Psoas muscle (tissue), 8 donors: Measurements from ENCODE around the gene SPTA1. TPM values are rescaled to one million over a fixed set of nuclear protein-coding genes. Genes with fewer than 3 reads are reported as not detected.

ENCODE experiments used
- ATAC-seq, 4 donors: fragments of 200-7000 bp; cut with Tn5 transposase; one replicate each; pipeline ENCODE4 v1.9.1; 2020; ENCODE audit warnings: moderate library complexity in 3 of 4, mild to moderate bottlenecking in 2 of 4
- DNase-seq, 2 donors: peaks; one replicate each; pipeline ENCODE4 v3.0.0-alpha.2; 2020
- H3K27ac ChIP-seq: fragments of 200-600 bp; one replicate; pipeline ENCODE4 v1.8.0; 2022
- H3K27me3 ChIP-seq, 3 donors: fragments of 200-600 bp in 1 of 3; one replicate each; pipeline versions ENCODE4 v1.6.1 to v1.8.0; 2013 to 2022; ENCODE audit warnings: low read length in 2 of 3, mild to moderate bottlenecking in 2 of 3, moderate library complexity in 1 of 3; ENCODE audit not compliant: insufficient read depth in 3 of 3
- H3K36me3 ChIP-seq, 2 donors: fragments of 200-600 bp in 1 of 2; one replicate each; pipeline versions ENCODE4 v1.6.1 to v1.8.0; 2013 to 2022; ENCODE audit warnings: low read depth in 1 of 2, mild to moderate bottlenecking in 1 of 2, moderate library complexity in 1 of 2; ENCODE audit not compliant: insufficient read depth in 1 of 2
- H3K4me1 ChIP-seq: fragments of 200-600 bp; one replicate; pipeline ENCODE4 v1.8.0; 2022
- H3K4me3 ChIP-seq: fragments of 200-600 bp; one replicate; pipeline ENCODE4 v1.8.0; 2022; ENCODE audit warnings: mild to moderate bottlenecking
- H3K9me3 ChIP-seq: fragments of 200-600 bp; one replicate; pipeline ENCODE4 v1.8.0; 2022
- WGBS, 3 donors: extraction: QIAGEN DNeasy Blood & Tissue Kit; methylation state at CpG; one replicate each; pipeline versions ENCODE4 v1.1.6 to v1.1.7; 2013; 5-methylcytosine and 5-hydroxymethylcytosine counted together
- intact Hi-C, 2 donors: fragments of 100-400 bp; cut with DNase I; formaldehyde crosslinking; loops; one replicate each; pipeline versions ENCODE4 v1.11.0 to v1.14.2; 2022
- polyA plus RNA-seq, 3 donors: library from polyadenylated mRNA; stranded (reverse); fragments of 200-250 nt; gene quantifications; one replicate each; pipeline ENCODE4 v1.2.3, GENCODE V29; 2013
- total RNA-seq, 4 donors: library from RNA; stranded (reverse); fragmentation: NEBNext Ultra II Directional in 2 of 4; extraction: Animal tissue kit (Norgen Biotek cat#: 25700) in 2 of 4; gene quantifications; one replicate each; pipeline versions ENCODE4 v1.2.1 to v1.2.4, GENCODE V29; 2021 to 2023
- TF ChIP-seq, protein P1 (sequence below): fragments of 200-600 bp; IDR thresholded peaks from one replicate; pipeline ENCODE4 v1.8.0; 2022; ENCODE audit warnings: antibody characterized with exemption
- donor health status: healthy with polysubstance abuse.
- donor health status: DM: no; HTN: no; CAD: no; lungs with moderate emphysema.
- donor health status: Bipolar disorder and iron deficiency.
- donor health status: healthy.
- donor health status: DM: yes; HTN: yes; CAD: no.
- donor health status: DM: no; HTN: no; CAD: no.
- donor health status: DM: no; HTN: no; CAD: no.
- donor health status: DM: yes; HTN: yes; CAD: no.

SPTA1 gene
- total and polyA plus RNA-seq, 7 donors = 0.05 to 0.74 (median 0.14) TPM; not detected in 2

DNA sequence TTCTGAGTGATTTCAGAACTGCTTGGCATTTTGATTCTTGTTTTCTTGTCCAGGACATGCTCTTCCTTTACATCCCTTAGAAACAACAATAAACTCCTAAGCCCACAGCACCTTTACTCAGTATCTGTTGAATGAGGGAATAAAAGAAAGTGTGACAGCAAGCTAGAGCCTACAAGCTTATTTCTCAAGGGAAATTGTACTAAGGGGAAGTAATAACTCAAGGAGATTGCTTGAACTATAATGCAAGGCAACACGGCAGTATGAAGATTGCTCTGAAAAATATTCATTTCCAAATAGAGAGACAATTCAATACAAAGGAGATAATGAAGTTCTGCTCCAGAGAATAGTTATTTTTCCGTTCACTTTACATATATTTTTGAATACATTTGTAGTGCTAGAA lies 122.7 kb downstream of the SPTA1 start:
- intact Hi-C loops = no loop called here
- H3K4me1 ChIP-seq = no peaks in the 10 kb centered on the region
- TF ChIP-seq, protein P1, sequence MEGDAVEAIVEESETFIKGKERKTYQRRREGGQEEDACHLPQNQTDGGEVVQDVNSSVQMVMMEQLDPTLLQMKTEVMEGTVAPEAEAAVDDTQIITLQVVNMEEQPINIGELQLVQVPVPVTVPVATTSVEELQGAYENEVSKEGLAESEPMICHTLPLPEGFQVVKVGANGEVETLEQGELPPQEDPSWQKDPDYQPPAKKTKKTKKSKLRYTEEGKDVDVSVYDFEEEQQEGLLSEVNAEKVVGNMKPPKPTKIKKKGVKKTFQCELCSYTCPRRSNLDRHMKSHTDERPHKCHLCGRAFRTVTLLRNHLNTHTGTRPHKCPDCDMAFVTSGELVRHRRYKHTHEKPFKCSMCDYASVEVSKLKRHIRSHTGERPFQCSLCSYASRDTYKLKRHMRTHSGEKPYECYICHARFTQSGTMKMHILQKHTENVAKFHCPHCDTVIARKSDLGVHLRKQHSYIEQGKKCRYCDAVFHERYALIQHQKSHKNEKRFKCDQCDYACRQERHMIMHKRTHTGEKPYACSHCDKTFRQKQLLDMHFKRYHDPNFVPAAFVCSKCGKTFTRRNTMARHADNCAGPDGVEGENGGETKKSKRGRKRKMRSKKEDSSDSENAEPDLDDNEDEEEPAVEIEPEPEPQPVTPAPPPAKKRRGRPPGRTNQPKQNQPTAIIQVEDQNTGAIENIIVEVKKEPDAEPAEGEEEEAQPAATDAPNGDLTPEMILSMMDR = no peak
- H3K4me3 ChIP-seq = no peak overlapping the region
- no peaks in the 10 kb centered on the region for H3K36me3 ChIP-seq
- ATAC-seq (no peak), DNase-seq (no peak)
- no peak overlapping the region for H3K27ac ChIP-seq
- 62 to 74% (median 70%) methylated on average over 2 of the region's 2 CpGs for WGBS, 3 donors
- no peaks in the 10 kb centered on the region for H3K9me3 ChIP-seq
- peaks cover 0 to 2% (median 0%) of the 10 kb centered on the region in 3 donors for H3K27me3 ChIP-seq

Other genes with a start within 250 kb of the SPTA1 start
- gene OR10K1, start 224.9 kb downstream of the SPTA1 start, total RNA-seq = under 1 TPM in 1 of 4 donors, not detected in 3; 0.06 TPM
- not detected for gene OR10K1, start 224.9 kb downstream of the SPTA1 start, polyA plus RNA-seq
- not detected for gene OR10R2, start 214.5 kb downstream of the SPTA1 start, total RNA-seq
- not detected for gene OR10R2, start 214.5 kb downstream of the SPTA1 start, polyA plus RNA-seq
- not detected for gene OR6Y1, start 132.3 kb downstream of the SPTA1 start, total RNA-seq
- gene OR6Y1, start 132.3 kb downstream of the SPTA1 start, polyA plus RNA-seq = not detected
- gene OR6P1, start 116.1 kb downstream of the SPTA1 start, total RNA-seq = not detected
- not detected for gene OR6P1, start 116.1 kb downstream of the SPTA1 start, polyA plus RNA-seq
- gene OR10X1, start 106.8 kb downstream of the SPTA1 start, total RNA-seq = not detected
- gene OR10X1, start 106.8 kb downstream of the SPTA1 start, polyA plus RNA-seq = not detected
- gene OR10Z1, start 81.4 kb downstream of the SPTA1 start, total RNA-seq = not detected
- gene OR10Z1, start 81.4 kb downstream of the SPTA1 start, polyA plus RNA-seq = not detected
- gene OR6K2, start 13.9 kb upstream of the SPTA1 start, total RNA-seq = not detected
- gene OR6K2, start 13.9 kb upstream of the SPTA1 start, polyA plus RNA-seq = not detected
- gene OR6K3, start 34.0 kb upstream of the SPTA1 start, total RNA-seq = not detected
- not detected for gene OR6K3, start 34.0 kb upstream of the SPTA1 start, polyA plus RNA-seq
- not detected for gene OR6K6, start 68.0 kb upstream of the SPTA1 start, total RNA-seq
- gene OR6K6, start 68.0 kb upstream of the SPTA1 start, polyA plus RNA-seq = not detected
- not detected for gene OR6N1, start 85.5 kb upstream of the SPTA1 start, total RNA-seq
- not detected for gene OR6N1, start 85.5 kb upstream of the SPTA1 start, polyA plus RNA-seq
- not detected for gene OR6N2, start 94.5 kb upstream of the SPTA1 start, total RNA-seq
- gene OR6N2, start 94.5 kb upstream of the SPTA1 start, polyA plus RNA-seq = not detected
- 1 to 10 TPM; 1.2 to 3.3 (median 1.6) TPM for gene MNDA, start 144.6 kb upstream of the SPTA1 start, total RNA-seq
- gene MNDA, start 144.6 kb upstream of the SPTA1 start, polyA plus RNA-seq = under 1 TPM; 0.38 to 0.49 (median 0.47) TPM
- gene PYHIN1, start 244.8 kb upstream of the SPTA1 start, total RNA-seq = under 1 TPM in 3 of 4 donors, not detected in 1; 0.21 to 0.32 (median 0.22) TPM
- under 1 TPM in 2 of 3 donors, not detected in 1; 0.04 to 0.15 TPM for gene PYHIN1, start 244.8 kb upstream of the SPTA1 start, polyA plus RNA-seq